ENCODE measurements around the gene KCNK18.

KCNK18 gene

GRCh38 chr10:117250411-117250810 lies 53.1 kb downstream of the KCNK18 start:
- no peak for DNase-seq (ENCODE audit: low read depth in 2 of 2)

DNA sequence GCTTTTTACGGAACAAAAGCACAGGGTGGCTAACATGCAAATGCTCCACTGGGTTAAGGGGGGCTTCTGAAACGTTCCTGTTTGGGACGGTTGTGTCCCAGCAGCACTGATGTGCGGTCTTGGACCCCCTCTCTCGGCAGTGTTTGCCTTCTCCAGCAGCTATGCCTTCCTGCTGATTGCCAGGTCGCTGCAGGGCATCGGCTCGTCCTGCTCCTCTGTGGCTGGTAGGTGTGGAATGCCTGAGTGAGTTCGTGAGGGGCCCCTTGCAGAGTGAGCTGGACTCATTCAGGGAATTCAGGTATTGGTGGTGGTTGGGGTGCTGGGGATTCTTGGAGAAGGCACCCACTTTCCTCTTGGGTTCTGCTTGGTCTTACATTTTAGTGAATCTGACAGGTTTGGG lies 56.6 kb downstream of the KCNK18 start:
- no peak for DNase-seq (ENCODE audit: low read depth in 2 of 2)

GRCh38 chr10:117254338-117254737 lies 57.0 kb downstream of the KCNK18 start:
- DNase-seq (ENCODE audit: low read depth in 2 of 2) = no peak

DNA sequence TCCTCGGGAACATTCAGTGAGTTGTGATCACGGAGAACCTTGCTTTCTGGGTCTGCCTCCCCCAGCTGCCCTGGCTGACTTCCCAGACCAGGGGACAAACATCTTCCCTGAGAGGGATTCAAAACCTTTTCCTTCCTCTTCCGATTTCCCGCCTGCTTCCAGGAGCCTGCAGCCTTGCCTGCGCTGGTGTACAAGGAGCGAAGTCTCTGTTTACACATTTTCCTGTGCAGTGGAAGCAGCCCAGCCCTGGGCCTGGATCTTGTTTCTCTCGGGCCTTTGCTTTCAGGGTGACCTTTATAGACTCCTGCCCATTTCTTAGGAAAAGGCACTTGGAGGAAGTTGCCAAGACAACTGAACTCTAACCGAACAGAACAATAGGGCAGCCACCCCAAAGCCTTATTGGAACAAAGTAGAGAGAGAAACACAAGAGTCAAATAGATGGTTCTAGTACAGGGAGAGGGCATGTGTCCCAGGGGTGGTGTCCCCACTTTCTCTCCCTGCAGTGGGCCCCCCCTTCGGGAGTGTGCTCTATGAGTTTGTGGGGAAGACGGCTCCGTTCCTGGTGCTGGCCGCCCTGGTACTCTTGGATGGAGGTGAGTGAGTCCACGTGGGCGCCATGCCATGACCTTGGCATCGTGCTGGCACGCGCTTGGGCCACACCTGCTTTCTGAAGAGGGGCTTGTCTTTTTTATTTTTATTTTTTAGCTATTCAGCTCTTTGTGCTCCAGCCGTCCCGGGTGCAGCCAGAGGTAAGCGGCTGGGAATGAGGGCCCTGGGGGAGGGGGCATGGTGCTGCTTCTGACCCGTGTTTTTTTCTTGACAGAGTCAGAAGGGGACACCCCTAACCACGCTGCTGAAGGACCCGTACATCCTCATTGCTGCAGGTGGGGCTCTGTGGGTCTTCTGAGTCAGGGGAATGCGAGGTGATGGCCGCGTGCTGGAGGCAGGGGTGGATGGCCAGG lies 57.8 kb downstream of the KCNK18 start:
- no peak for DNase-seq (ENCODE audit: low read depth in 2 of 2)

GRCh38 chr10:117255835-117256460 lies 58.7 kb downstream of the KCNK18 start:
- no peak for DNase-seq (ENCODE audit: low read depth in 2 of 2)

- DNase-seq (ENCODE audit: low read depth in 2 of 2) = no peak
These were observed 59.6 kb downstream of the KCNK18 start for GRCh38 chr10:117256910-117257309.

DNA sequence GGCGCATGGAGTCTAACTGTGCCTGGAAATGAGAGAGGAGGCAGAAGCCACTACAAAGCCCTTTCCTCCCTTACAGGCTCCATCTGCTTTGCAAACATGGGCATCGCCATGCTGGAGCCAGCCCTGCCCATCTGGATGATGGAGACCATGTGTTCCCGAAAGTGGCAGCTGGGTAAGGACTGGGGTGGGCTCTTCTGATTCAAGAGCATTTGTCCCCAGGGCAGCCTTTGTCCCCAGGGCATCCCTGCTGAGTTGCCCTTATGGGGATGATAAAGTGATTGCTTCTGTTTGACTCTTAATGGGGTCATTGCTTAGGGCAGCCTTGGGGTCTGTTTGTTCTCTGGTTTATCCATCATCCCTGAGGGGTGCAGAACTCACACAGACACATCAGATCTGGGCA lies 60.4 kb downstream of the KCNK18 start:
- no peak for DNase-seq (ENCODE audit: low read depth in 2 of 2)

DNA sequence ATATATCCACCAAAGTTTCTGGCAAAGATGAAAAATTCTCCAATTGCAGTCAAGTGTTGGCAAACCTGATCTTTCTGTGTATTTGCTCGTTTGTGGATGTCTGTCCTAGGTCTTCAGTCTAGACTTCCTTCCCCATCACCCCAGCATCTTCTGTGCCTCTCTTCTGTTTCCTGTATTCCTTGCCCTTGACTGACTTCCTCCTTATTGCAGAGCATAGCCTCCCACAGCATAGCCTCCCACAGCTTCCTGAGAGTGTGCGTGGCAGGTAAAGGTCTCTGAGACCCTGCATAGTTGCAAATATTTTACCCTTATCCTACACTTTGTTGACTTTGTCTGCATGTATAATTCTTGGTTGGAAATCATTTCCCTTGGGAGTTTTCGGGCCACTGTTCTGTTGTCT lies 62.0 kb downstream of the KCNK18 start:
- DNase-seq (ENCODE audit: low read depth in 2 of 2) = no peak

All from stimulated activated CD4-positive, alpha-beta T cell treated with anti-CD3 and anti-CD28 coated beads, Interleukin-4, amount 100 ng/mL, for 48 hours (primary cell).